ENCODE measurements around the gene KLF16.

DNA sequence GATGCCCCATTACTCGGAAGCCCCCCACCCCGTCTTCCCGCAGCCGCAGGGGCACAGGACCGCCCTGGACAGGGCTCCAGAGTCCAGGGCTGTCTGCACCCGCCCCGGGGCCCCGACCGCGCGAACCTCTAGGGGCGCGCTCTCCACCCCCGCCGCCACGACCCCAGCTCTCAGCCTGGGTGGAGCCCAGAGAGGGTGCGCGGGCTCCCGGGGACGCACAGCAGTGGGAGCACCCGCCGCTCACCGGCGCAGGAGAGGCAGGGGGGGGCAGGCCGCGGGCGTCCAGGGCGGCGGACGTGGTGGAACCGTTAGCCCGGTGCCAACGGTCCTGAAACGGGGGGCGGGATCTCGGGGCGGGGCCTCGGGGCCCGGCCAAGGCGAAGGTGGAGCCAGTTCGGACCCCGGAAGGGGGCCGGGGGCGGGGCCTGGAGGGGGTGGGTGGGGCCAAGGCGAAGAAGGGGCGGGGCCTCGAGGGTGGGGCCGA lies 51.4 kb downstream of the KLF16 start, which contains the start of gene ATP8B3:
- TF ChIP-seq CTCF (IDR thresholded peaks at IDR 0.05) (peak in 1 of 5 experiments; percentile 30), POLR2A (IDR thresholded peaks at IDR 0.05) (no peak), EP300 (IDR thresholded peaks at IDR 0.05) (no peak)

Data from tibial nerve (tissue), 4 donors.